Endodermal cell (in vitro differentiated cells): Measurements from ENCODE around the gene SLC16A12. TPM values are rescaled to one million over a fixed set of nuclear protein-coding genes. Genes with fewer than 3 reads are reported as not detected.
"Not testable (repeated sequence)": the region's sequence is repeated elsewhere in the genome, so short reads cannot be mapped to it uniquely, and the experiment has no call there.

Experiments used
- DNase-seq: peaks from one replicate; pipeline ENCODE4 v3.0.0-alpha.2; 2017
- H3K27ac ChIP-seq: 2 replicates; pipeline ENCODE4 v1.5.1; 2013; ENCODE audit warnings: mild to moderate bottlenecking, low read depth, low read length, moderate library complexity
- H3K27me3 ChIP-seq: 2 replicates; pipeline ENCODE4 v1.6.1; 2013; ENCODE audit warnings: mild to moderate bottlenecking, low read length, moderate library complexity; ENCODE audit not compliant: insufficient read depth, control insufficient read depth, poor library complexity, severe bottlenecking
- H3K36me3 ChIP-seq: 2 replicates; pipeline ENCODE4 v1.7.0; 2013; ENCODE audit warnings: mild to moderate bottlenecking, low read length, moderate library complexity; ENCODE audit not compliant: control insufficient read depth, insufficient read depth
- H3K4me1 ChIP-seq: one replicate; pipeline ENCODE4 v1.7.0; 2013; ENCODE audit warnings: low read length; ENCODE audit not compliant: control insufficient read depth, insufficient read depth
- H3K4me3 ChIP-seq: 2 replicates; pipeline ENCODE4 v1.5.1; 2013; ENCODE audit warnings: mild to moderate bottlenecking, low read length, moderate library complexity
- H3K9ac ChIP-seq: 2 replicates; pipeline ENCODE4 v1.6.1; 2013; ENCODE audit warnings: mild to moderate bottlenecking, low read length, moderate library complexity; ENCODE audit not compliant: poor library complexity, severe bottlenecking; ENCODE audit errors: extremely low read depth
- H3K9me3 ChIP-seq: 2 replicates; pipeline ENCODE4 v1.6.1; 2013; ENCODE audit warnings: mild to moderate bottlenecking, low read length, moderate library complexity; ENCODE audit not compliant: control insufficient read depth
- H3K27ac Mint-ChIP-seq: 2 replicates; pipeline ENCODE4 v1.8.0; 2020; ENCODE audit warnings: mixed read lengths
- H3K27me3 Mint-ChIP-seq: 2 replicates; pipeline ENCODE4 v1.8.0; 2021; ENCODE audit warnings: mild to moderate bottlenecking, mixed read lengths; ENCODE audit not compliant: insufficient read depth
- H3K36me3 Mint-ChIP-seq: 2 replicates; pipeline ENCODE4 v1.8.0; 2020; ENCODE audit warnings: low read depth, mixed read lengths
- H3K4me1 Mint-ChIP-seq: 2 replicates; pipeline ENCODE4 v1.8.0; 2020; ENCODE audit warnings: mixed read lengths
- H3K4me3 Mint-ChIP-seq: 2 replicates; pipeline ENCODE4 v1.8.0; 2020; ENCODE audit warnings: mild to moderate bottlenecking, moderate library complexity, mixed read lengths
- H3K9me3 Mint-ChIP-seq: 2 replicates; pipeline ENCODE4 v1.8.0; 2020; ENCODE audit warnings: mild to moderate bottlenecking, mixed read lengths
- WGBS, 2 experiments: methylation state at CpG; one replicate each; pipeline versions ENCODE4 v1.1.5 to v1.1.7; 2013; ENCODE audit warnings: missing lambda C conversion rate in 2 of 2, mixed read lengths in 1 of 2; ENCODE audit not compliant: insufficient coverage in 1 of 2, insufficient read length in 1 of 2; 5-methylcytosine and 5-hydroxymethylcytosine counted together
- total RNA-seq, 2 donors: library from RNA; stranded (reverse); fragmentation: NEBNext Ultra II Directional in 1 of 2; extraction: Animal tissue kit (Norgen Biotek cat#: 25700) in 1 of 2; gene quantifications; 2 replicates in 1 of 2; 3 replicates in 1 of 2; pipeline ENCODE4 v1.2.1, GENCODE V29; 2021
- TF ChIP-seq, protein P1 (sequence below): fragments of 200-600 bp; sonication (generic); conservative IDR thresholded peaks from 2 replicates; pipeline ENCODE4 v1.5.0; 2021; ENCODE audit warnings: antibody characterized with exemption, mild to moderate bottlenecking

Gene SLC16A12
- total RNA-seq, 2 donors from 2014 or later, result 0.33 to 2.3 TPM

DNA sequence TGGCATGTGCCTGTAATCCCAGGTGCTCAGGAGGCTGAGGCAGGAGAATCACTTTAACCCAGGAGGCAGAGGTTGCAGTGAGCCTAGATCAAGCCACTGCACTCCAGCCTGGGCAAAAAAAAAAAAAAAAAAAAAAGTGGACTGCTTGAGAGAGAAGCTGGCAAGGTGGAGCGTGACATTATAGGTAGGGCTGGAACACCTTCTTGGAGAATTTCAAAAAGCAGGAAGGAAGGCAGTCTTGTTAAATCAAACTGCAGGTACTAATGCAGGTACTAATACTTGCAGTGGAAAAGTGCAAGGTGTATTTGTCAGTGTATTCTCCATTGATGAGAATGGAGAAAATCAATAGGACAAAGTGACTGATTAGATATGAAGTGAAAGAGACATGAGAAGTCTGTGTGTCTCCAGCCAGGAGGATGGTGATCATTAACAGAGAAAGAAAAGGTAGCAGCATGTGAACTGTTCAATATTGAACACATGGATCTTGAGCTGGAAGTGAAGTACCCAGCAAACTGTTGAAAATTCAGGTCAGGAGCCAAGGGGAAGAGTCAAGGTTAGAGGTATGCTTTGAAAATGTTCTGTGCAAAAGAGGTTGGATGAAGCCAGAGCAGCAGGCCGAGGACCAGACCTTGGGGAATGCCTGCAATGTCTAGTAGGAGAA, 12.6 kb upstream of the SLC16A12 start:
- no peaks in the 10 kb centered on the region for H3K27me3 Mint-ChIP-seq
- no peaks in the 10 kb centered on the region for H3K27me3 ChIP-seq
- H3K4me1 Mint-ChIP-seq, result peaks cover 6% of the 10 kb centered on the region
- H3K36me3 ChIP-seq, result no peaks in the 10 kb centered on the region
- no peak overlapping the region for H3K27ac ChIP-seq
- no peaks in the 10 kb centered on the region for H3K36me3 Mint-ChIP-seq
- no peak for DNase-seq
- H3K4me1 ChIP-seq, result no peaks in the 10 kb centered on the region
- H3K9ac ChIP-seq, result no peak overlapping the region
- H3K9me3 ChIP-seq, result no peaks in the 10 kb centered on the region
- H3K4me3 Mint-ChIP-seq, result no peak overlapping the region
- peaks cover 23% of the 10 kb centered on the region for H3K9me3 Mint-ChIP-seq
- no peak overlapping the region for H3K27ac Mint-ChIP-seq
- TF ChIP-seq, protein P1, sequence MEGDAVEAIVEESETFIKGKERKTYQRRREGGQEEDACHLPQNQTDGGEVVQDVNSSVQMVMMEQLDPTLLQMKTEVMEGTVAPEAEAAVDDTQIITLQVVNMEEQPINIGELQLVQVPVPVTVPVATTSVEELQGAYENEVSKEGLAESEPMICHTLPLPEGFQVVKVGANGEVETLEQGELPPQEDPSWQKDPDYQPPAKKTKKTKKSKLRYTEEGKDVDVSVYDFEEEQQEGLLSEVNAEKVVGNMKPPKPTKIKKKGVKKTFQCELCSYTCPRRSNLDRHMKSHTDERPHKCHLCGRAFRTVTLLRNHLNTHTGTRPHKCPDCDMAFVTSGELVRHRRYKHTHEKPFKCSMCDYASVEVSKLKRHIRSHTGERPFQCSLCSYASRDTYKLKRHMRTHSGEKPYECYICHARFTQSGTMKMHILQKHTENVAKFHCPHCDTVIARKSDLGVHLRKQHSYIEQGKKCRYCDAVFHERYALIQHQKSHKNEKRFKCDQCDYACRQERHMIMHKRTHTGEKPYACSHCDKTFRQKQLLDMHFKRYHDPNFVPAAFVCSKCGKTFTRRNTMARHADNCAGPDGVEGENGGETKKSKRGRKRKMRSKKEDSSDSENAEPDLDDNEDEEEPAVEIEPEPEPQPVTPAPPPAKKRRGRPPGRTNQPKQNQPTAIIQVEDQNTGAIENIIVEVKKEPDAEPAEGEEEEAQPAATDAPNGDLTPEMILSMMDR, result no peak
- WGBS, 2 experiments, result 71 to 82% methylated on average over 2 of the region's 2 CpGs
- H3K4me3 ChIP-seq, result no peak overlapping the region

DNA sequence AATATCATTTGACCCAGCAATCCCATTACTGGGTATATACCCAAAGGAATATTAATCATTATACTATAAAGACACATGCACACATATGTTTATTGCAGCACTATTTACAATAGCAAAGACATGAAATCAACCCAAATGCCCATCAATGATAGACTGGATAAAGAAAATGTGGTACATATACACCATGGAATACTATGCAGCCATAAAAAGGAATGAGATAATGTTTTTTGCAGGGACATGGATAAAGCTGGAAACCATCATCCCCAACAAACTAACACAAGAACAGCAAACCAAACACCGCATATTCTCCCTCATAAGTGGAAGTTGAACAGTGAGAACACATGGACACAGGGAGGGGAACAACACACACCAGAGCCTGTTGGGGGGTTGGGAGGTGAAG, 11.3 kb upstream of the SLC16A12 start:
- H3K27me3 ChIP-seq, H3K27ac Mint-ChIP-seq: not testable (repeated sequence)
- WGBS, 2 experiments, result no CpG with 5 or more reads among the region's 1 CpG

DNA sequence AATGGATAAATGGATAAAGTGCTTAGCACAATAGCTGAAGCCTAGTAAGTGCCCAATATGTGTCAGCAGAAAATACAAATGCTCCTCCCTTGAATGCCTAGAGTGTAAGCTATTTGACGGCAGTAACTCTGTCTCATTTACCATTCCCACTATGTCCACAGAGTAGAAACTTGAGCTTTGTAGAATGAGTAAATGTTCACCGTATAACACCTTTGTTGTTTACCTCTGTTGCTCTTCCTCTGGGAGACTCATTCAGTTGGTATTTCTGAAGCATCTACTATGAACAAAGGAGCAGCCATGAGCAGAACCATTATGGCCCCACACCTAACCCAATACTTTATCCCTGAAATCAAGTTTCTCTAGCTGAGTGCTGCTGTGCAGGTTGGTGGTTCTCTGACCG, 8.4 kb upstream of the SLC16A12 start:
- H3K27me3 ChIP-seq, result peaks cover 5% of the 10 kb centered on the region
- H3K4me3 ChIP-seq, result no peak overlapping the region
- no peaks in the 10 kb centered on the region for H3K9me3 ChIP-seq
- DNase-seq, result no peak
- 95% methylated on average over 3 of the region's 3 CpGs; no CpG with 5 or more reads in 1 of the 2 experiments for WGBS, 2 experiments
- Mint-ChIP-seq H3K27ac (no peak overlapping the region), H3K36me3 (no peaks in the 10 kb centered on the region), H3K4me3 (no peak overlapping the region), H3K9me3 (peaks cover 11% of the 10 kb centered on the region), H3K27me3 (peaks cover 8% of the 10 kb centered on the region), H3K4me1 (peaks cover 3% of the 10 kb centered on the region)
- no peaks in the 10 kb centered on the region for H3K36me3 ChIP-seq
- H3K27ac ChIP-seq, result no peak overlapping the region
- TF ChIP-seq, protein P1, result no peak
- no peak overlapping the region for H3K9ac ChIP-seq
- H3K4me1 ChIP-seq, result no peaks in the 10 kb centered on the region

More for the DNA sequence above, 11.3 kb upstream of the SLC16A12 start:
- H3K4me3 ChIP-seq, H3K9me3 ChIP-seq, H3K9ac ChIP-seq, DNase-seq, H3K36me3 ChIP-seq, H3K27me3 Mint-ChIP-seq, H3K4me3 Mint-ChIP-seq, H3K4me1 Mint-ChIP-seq, H3K4me1 ChIP-seq, H3K36me3 Mint-ChIP-seq, H3K27ac ChIP-seq: not testable (repeated sequence)
- peaks cover 18% of the 10 kb centered on the region for H3K9me3 Mint-ChIP-seq
